Epidermal melanocyte (primary cell): Measurements from ENCODE around the gene SYT2.
"Not testable (repeated sequence)": the region's sequence is repeated elsewhere in the genome, so short reads cannot be mapped to it uniquely, and the experiment has no call there.

Experiments used
- DNase-seq: peaks from one replicate; pipeline ENCODE4 v3.0.0; 2011; ENCODE audit warnings: low spot score; ENCODE audit not compliant: insufficient read length

Gene SYT2

DNA sequence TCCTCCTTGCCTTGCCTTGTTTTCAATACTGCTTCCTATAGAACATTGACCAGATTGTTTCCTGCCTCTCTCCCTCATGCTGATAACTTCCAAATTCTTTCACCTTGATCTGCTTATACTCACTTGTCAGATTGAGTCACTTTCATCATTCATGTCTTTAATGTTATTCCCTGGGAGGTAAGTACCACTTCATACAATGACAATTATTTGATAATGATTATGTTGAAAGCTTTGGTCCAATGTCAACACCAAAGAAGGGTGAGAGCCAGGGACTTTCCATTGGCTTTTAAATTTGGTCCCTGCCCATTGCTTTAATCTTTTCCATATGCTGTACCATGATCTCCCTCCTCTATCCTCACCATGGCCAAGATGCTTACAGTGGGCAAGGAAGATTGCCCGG lies 137.4 kb downstream of the SYT2 start:
- DNase-seq, result no peak

GRCh38 chr1:202571719-202572339 lies 138.4 kb downstream of the SYT2 start:
- DNase-seq, result peak; percentile 40

DNA sequence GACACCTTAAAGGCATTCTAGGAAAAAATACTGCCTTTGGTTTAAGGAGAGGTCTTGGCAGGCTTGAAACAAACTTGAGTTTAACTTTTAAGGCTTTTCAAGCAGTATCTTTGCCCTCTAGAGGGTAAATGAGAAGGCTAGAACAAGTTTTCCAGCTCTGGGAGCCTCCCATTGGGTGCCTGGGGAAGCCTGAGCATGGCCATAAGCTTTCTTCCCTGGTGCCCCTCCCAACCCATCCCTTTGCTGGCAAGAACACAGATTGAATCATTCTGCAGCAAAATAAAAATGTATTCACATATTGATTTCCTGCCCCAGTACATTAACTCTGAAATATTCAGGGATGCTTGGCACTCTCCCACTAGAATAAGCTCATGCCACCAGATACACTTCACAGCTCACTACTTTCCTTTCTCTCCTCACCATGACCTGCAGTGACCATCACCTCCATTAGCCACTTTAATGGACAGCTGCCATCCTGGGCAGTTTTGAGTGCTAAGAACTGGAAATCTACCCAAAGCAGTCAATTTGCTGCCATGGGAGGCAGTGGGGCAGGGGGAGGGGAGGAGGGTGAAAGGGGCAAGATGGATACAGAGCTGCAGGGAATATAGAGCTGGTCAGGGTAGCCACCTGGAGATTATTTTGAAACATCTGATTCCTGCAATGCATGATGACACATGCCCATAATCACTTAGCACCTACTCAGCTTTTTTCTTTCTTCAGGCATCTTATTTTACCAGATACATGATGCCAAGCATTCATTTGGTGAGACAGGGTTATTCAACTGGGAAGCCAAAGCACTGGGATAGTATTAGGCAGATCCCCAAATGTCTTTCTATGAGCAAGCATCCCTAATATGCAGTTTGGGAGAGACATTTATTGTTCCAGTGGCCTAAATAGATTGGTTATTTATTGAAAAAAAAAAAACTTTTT lies 140.6 kb downstream of the SYT2 start:
- no peak for DNase-seq

- DNase-seq, result no peak
Observed at GRCh38 chr1:202568826-202569225, 141.4 kb downstream of the SYT2 start.

- DNase-seq, result no peak
Observed at GRCh38 chr1:202568410-202568809, 141.8 kb downstream of the SYT2 start.

- no peak for DNase-seq
Observed at GRCh38 chr1:202567738-202568137, 142.5 kb downstream of the SYT2 start.

- DNase-seq, result no peak
Observed at GRCh38 chr1:202565890-202566602, 144.2 kb downstream of the SYT2 start.

DNA sequence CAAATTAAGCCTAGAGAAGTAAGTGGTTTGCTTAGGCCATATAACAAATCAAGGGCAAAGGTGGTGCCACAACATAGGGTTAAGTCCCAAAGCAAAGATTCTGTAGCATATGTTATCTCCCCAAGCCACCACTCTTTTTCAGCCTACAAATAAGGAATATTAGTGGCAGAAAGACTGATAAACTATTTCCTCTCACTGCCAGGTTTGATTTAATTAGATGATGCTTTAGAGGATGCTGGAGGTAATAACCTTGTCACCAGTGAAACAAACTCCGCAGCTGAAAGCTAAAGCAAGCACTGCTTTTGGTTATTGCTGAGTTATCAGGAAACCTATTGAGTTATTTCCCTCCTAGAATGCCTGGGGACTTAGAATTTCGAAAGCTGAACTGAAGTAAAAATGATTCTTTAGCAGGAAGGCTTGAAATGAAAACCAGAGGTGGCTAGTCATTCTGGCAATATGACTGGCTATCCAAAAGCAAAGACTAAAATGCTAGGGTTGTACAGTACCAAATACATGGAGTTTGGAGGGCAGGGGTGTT lies 145.2 kb downstream of the SYT2 start:
- DNase-seq, result no peak

- no peak for DNase-seq
Observed at GRCh38 chr1:202563818-202564217, 146.4 kb downstream of the SYT2 start.

DNA sequence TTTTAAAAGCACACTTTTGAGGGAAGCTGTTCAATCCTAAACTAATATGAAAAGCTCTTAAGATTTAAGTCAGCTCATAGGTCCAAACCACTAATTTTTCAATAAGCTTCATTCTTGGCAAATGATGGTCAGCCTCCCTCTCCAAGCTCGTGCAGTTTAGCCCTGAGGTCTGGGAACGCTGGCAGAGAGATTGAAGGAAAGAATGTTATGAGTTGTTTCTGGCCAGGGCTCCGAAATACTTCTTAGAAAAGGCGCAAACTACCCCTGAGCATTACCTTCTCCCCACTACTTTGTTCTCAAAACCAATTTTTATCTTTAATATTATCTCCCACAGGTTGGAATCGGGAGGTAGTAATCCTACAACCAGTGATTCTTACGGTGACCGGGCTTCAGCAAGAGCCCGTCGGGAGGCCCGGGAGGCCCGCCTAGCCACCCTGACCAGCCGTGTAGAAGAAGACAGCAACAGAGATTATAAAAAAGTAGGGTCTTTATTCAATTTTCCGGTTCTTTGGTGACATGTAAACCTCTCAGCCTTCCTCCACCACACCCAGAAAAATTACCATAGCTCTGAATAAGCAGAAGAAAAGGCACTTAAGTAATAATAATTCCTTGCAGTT lies 147.7 kb downstream of the SYT2 start:
- DNase-seq, result no peak

DNA sequence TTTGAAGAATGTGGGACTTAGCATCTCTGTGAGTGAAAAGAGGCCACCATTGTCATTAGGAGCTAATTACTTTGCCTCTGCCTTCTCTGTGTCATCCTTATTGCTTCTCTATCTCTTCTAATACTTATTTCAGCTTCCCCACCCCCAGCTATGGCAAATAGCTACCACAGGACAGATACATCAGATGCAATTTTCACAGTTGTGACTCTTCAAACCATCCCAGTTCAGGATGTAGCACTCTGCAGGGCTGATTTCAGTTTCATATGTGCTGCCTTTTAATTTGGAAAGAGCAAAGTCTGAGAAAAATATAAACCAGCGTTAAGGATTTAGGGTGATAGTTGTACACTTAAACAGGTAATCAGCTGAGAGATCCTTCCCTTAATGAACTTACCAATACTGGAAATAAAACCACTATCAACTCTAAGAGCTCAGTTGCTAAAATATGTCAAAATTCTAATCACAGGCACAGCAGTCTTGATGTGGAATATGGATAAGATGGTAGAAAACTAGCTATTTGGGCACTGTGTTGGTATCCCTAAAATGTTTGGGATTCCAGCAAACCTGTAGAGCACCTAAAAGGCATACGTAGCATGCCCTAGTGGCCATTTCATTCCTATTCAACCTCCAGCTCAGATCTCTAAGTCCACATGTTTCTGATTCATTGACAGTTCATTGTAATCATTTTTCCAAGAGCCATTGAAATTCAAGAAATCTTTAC lies 148.4 kb downstream of the SYT2 start:
- DNase-seq, result no peak

DNA sequence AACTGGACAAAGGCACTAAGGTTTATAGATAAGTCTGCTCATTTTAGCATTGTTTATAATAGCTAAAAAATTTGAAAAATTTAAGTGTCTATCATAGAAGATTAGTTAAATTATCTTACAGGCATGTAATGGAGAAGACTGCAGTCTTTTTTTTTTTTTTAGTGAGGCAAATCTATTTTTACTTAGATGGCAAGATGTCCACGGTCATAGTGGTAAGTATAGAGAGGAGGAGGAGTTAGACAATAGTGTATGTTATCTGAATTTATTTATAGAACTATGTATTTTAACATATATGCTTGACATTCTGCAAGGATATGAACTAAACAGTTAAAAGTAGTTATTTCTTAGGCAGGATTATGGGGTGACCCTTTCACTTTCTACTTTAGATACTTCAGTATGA lies 149.0 kb downstream of the SYT2 start:
- no peak for DNase-seq

- not testable (repeated sequence) for DNase-seq
Observed at GRCh38 chr1:202557662-202558061, 152.6 kb downstream of the SYT2 start.

DNA sequence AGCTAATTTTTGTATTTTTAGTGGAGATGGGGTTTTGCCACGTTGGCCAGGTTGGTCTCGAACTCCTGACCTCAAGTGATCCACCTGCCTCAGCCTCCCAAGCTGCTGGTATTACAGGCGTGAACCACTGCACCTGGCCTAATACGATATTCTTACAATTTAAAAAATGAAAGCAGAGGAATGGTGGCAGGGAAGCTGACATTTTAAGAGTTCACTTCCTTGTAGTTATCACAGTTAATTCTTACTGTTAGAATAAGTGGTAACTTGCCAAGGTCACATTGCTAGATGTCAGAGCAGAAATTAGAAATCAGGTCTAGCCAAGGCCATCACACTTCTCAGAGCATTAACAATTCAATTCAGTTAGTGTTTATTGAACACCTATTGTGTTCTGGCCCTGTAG lies 154.2 kb downstream of the SYT2 start:
- not testable (repeated sequence) for DNase-seq

GRCh38 chr1:202554619-202555018 lies 155.6 kb downstream of the SYT2 start:
- DNase-seq, result not testable (repeated sequence)

DNA sequence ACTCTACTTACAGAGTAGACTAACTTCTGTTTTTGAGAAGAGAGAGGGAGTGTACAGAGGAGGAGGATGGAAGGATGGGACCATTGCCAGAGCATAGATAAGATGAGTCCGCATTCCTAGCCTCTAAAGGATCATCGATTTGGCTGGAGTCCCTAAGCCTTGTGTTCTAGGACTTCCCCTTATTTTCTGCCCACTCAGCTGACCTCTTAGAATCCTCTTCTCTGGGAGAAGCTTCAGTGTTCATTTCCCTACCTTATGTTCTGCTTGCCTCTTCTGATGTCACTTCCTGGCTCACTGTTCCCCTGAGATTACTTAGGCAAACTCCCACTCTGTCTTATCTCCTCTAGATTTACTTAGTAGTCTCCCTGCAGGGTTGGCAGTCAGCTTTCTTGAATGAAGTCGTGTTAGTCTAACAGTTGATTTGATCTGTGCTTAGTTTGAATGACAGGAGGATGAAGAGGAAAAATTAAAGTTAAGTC lies 156.7 kb downstream of the SYT2 start:
- no peak for DNase-seq

GRCh38 chr1:202553078-202553477 lies 157.2 kb downstream of the SYT2 start:
- not testable (repeated sequence) for DNase-seq

- DNase-seq, result not testable (repeated sequence)
Observed at GRCh38 chr1:202552615-202553014, 157.6 kb downstream of the SYT2 start.

DNA sequence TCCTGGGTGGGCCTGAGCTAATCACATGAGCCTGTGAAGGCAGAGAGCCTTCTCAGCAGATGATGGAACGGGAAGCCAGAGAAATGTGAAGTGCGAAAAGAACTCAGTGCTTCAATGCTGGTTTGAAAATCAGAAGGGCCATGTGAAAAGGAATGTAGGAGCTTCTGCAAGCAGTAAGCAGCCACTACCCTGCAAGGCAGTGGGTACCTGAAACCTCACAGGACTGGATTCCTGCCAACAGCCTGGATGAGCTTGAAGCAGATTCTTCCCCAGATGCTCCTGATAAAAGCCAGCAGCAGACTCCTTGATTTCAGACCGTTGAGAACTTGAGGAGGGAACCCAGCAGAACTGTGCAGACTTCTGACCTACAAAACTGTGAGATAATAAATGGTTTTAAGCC lies 158.6 kb downstream of the SYT2 start:
- DNase-seq, result no peak

DNA sequence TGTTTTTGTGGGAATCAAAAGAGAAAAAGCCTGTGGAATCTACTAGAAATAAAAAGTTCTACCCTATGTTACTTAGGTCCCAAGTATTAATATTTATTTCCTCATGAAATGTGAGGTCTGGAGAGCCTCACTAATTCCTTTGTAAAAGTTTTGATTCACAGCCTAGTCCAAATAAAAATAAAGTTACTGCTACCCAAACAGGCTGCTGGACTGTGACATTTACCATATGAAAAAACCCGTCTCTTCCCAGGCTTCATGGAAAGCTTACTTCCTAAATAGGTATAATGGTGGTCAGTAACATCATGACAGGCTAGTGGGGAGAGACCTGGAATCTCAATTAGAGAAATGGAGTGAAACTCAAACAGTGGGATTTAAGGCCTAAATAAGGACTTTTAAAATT lies 160.2 kb downstream of the SYT2 start:
- not testable (repeated sequence) for DNase-seq

DNA sequence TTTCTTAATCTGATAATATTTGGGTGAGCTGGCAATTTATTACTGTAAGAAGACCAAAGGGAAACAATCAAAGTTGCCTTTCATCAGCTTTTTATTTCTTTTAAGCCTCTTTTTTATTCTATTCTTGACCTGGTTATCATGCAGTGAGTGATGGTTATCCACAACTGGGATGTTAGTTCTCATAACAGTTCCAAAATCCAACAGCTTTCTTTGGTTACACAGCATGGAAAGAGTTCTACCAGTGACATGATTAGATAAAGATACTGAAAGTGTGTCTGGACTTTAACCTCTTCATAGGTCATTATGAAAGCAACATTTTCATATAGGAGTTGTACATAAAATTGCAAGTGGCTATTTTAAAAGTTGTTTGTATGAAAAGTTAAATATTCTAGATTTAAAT lies 163.0 kb downstream of the SYT2 start:
- no peak for DNase-seq
